ENCODE results near the gene PDGFA.

PDGFA gene
- 1.9 to 29.1 (median 3.7) reads per million in 4 experiments for total RNA-seq

GRCh38 chr7:519484-520390 is at the start of gene PDGFA:
PDGFA (minus strand) TSS chr7:519846; CDS start chr7:519001, 845 bp downstream.
- no peak for DNase-seq

DNA sequence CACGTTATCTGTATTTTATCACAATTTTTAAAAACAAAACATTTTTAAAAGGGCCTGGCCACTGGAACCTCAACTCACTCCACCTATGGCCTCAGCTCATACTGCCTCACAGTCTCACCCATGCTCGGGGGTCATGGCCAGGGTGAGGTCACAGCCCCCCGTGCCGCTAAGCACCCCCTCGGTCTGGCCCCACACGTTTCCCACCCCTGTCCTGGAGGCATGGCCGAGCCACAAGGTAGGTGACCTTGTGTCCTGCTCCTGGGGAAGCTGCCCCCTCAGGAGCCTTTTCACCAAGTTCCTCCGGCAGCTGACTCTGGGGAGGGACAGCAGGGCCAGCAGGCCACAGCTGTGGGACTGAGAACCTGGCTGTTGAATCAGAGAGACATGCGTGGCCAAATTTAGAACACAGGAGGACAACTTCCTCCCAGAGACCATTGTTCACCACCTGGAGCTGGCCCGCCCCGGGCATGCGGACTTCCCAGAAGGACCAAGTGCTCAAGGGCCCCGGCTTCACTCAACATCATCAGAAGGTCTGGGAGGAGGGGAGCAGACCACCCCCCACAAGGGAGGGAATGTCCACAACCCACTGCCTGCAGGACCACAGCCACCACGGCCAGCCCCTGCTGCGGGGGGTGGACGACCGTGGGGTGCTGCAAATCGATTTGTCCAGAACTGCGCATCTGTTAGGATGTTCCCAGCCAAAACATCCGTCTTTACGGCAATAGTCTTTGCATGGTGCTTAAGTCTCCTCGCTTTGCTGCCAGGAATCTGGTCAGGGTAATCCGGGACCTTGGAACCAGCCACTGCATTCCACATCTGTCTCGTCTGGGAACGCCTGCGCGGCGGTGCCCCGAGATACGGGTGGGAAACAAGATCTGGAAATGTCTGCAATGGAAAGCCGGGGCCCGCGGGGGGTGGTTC is 48.6 kb upstream of the PDGFA start:
- no peak for DNase-seq

DNA sequence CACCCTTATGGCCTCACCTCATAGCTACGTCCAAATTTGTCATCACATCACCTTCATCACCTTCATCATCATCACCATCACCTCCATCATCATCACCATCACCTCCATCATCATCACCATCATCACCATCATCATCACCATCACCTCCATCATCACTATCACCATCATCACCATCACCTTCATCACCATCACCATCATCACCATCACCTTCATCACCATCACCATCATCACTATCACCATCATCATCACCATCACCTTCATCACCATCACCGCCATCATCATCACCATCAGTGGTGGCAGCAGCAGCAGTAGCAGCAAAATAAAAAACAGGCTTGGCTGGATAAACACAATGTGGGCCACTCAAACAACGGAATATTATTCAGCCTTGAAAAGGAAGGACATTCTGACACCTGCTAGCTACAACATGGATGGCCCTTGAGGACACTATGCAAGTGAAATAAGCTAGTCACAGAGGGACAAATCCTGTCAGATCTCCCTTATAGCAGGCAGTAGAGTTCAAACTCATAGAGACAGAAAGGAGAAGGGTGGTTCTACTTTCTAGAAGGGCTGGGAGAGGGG is 47.7 kb upstream of the PDGFA start:
- DNase-seq, result no peak

DNA sequence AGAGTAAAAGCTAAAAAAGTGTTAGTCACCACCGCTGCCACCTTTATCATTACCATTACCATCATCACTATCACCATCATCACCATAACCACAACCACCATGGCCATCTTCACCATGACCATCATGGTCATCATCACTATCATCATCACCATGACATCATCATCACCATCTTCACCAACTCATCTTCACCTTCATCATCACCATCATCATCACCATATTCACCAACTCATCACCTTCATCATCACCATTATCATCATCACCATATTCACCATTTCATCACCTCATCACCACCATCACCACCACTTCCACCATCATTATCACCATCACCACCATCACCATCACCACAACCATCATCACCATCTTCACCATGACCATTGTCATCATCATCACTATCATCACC is 46.5 kb upstream of the PDGFA start:
- no peak for DNase-seq

GRCh38 chr7:564176-564865 is 44.7 kb upstream of the PDGFA start:
- no peak for DNase-seq

DNA sequence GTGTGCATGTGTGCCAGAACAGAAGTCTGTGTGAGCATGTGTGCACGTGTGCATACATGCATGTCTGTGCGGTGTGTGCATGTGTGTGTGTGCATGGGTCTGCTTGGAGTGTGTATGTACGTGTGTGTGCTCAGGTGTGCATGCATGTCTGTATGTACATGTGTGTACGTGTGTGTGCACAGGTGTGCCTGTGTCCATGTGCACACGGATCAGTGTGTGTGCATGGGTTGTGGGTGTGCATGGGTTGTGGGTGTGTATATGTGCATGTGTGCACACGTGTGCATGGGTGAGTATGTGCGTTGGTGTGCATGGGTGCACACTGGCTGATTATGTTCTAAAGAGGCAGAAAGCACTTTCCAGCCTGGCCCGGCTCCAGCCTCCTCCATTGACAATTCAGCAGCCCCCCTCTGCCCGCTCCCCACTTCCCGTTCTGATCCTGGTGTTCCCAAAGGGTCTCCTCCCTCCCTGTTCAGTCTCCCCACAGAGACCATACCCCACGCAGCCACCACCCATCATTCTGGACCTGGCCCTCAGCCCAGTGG is 44.1 kb upstream of the PDGFA start:
- no peak for DNase-seq

- DNase-seq, result no peak
These were observed 43.4 kb upstream of the PDGFA start for GRCh38 chr7:562789-563628.

DNA sequence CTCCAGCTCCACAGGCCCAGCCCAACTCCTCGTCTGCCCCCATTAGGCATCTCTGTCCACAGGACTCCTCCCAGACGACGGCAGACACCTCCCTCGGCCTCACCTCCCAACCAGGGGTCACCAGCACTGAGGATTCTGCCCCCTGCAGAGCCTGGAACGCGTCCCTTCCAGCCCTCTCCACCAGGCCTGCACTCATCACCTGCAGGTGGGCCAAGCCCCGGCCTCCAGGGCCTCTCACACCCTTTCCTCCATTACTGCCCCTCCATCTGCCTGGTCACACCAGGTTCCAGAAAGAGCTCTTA is 42.7 kb upstream of the PDGFA start:
- DNase-seq, result no peak

DNA sequence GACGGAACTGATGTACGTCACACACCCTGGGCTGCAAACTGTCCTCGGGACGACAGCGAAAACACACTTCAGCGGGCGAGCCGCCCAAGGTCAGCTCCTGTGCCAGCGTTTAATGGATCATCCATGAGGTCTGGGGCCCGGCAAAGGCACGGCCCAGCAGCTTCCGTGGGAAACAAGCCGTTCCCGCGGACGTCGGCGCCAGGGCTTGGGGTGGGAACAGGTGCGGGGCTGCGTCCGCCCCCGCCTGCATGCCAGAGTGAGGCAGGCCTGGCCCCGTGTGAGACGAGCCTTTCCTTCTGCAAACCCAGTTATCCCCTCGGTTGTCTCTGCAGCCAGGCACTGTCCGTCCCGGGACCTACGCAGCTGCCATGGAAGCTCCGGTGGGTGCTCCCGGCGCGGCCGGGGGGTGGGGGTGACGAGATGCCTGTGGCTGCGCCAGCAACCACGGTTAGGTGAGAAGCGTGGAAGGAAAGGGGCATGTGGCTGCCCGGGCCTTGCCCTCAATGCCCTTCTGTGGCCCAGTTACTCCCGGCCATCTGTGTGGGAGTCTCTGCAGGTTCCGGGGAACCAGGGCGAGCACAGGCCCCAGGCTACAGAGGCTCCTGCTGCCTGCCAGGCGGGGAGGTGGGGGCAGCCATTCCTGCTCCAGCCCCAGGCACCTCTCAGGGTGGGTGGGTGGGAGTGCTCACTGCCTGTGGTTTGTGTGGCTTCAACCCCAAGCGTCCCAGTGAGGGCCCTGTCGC is 42.2 kb upstream of the PDGFA start:
- no peak for DNase-seq

GRCh38 chr7:560966-561630 is 41.5 kb upstream of the PDGFA start:
- DNase-seq, result no peak

DNA sequence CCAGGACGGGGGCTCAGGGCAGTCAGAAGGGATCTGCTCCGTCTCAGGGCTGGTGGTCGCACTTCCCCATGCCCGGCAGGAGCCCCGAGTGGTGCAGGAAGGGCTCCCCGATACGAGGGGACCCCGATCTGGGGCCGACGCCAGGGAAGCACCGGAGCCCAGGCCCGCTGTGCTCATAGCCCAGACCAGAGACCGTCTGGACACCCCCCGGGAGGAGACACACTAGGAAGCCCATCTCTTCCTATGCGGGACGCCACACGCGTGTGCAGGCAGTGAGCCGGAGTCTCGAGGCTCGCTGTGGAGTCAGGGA is 39.7 kb upstream of the PDGFA start:
- no peak for DNase-seq

DNA sequence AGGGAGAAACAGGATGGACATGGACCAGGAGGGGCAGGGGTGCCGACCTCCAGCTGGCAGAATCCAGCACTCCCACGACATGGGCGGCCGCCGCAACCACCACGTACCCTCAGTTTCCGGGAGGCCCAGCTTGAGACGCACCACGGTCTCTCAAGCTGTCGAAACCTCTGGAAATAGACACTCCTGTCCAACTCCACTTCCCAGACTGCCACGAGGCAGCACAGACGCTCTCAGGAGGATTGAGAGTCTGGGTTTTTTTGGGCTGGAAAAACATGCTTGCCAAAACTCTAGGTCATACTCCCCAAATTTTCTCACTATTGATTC is 37.9 kb upstream of the PDGFA start:
- DNase-seq, result no peak

GRCh38 chr7:556837-557557 is 37.4 kb upstream of the PDGFA start:
- no peak for DNase-seq

DNA sequence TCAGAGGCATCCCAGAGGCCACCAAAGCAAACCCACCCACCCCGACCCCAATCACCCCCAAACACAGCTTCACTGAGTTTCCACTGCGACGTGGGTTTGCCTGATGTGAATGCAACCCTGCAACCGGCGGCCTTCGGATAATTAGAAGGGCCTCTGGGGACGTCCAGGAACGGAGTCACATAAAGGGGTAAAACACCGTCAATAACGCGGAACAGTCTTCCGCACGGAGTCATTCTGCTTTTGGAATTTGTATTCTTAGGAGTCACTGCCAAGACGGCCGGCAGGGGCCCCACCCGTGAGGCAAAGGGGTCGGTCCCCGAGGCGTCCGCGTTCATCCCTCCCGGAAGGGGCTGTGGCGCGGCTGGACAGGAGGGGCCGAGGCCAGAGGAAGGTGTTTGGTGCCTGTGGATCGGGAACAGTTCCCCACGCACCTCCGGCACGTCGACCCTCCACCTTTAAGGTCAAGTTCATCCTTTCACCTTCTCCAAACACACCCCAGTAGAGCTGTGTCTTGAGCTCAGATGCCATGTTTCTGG is 36.7 kb upstream of the PDGFA start:
- no peak for DNase-seq

DNA sequence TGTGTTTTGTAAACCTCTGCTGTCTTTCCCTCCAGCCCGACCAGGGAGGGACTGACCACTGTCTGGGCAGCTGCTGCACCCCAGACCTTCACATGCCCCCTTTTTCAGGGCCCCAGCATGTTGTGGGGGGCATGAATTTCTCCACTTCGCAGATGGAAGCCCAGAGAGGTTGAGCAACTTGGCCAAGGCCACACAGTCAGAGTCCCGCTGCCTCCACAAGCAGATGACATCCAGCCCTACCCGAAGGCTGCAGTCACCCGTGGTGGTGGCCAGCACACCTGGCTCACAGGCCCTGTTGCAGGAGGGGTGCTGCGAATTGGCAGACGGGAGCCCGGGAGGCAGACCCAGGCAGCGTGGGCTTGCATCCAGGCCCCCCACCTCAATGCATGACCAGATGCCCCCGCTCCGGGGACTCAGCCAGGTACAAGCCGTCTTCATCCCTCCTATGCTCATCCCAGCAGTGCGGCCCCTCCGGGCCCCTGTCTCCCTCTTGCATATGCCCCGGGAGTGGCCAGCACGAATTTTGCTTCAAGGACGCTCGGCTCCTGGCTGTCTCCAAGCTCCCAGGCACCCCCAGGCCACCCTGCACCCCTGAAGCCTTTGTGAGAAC is 36.0 kb upstream of the PDGFA start:
- no peak for DNase-seq

GRCh38 chr7:553636-554111 is 34.0 kb upstream of the PDGFA start:
- DNase-seq, result no peak

DNA sequence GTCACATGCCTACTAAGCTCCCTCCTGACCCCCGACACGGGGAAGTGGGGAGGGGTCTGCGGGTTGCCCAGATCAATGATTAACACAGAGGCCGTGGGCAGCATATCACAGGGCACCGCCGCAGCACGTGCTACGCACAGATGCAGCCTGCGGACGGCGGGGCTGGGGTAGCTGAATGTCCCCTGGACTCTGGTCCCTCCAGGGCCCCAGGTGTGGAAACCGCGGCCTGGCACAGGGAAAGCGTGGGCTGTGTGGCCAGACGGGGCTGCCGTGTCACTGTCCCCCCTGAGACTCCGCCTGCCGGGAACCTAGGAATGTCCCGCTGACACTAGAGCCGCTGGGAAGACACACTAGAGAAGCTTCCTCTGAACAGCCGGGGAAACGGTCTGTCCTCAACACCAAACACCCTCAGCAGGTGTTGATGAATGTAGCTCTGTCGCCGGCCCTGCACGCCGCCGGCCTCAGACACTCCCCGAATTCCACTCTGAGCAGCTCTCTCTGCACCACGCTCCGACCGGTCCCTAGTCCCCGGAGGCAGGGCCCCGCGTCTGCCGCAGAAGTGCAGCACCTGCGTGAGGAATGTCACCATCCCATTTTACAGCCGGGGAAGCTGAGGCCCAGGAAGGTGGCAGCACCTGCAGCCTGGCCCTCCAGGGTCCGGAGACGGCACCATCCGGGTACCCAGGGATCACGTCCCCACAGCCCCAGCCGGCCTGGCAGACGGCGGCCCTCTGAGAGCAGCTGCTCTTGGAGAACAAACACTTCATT is 33.4 kb upstream of the PDGFA start:
- DNase-seq, result no peak

All from effector CD8-positive, alpha-beta T cell (primary cell).